ENCODE results near the gene COMT. TPM values are rescaled to one million over a fixed set of nuclear protein-coding genes. Genes with fewer than 3 reads are reported as not detected.
"Not testable (repeated sequence)": the region's sequence is repeated elsewhere in the genome, so short reads cannot be mapped to it uniquely, and the experiment has no call there.

Gene COMT
- total RNA-seq, 2 donors from 2014 or later: 39.7 to 113 TPM

GRCh38 chr22:19904174-19904856 is 37.3 kb upstream of the COMT start:
- DNase-seq (ENCODE audit: low spot score in 2 of 2) (no peak), ATAC-seq (no peak)
- Mint-ChIP-seq H3K36me3 (no peaks in the 10 kb centered on the region), H3K9me3 (no peaks in the 10 kb centered on the region), H3K27ac (no peak overlapping the region)

GRCh38 chr22:19904935-19905334 is 36.6 kb upstream of the COMT start:
- no peak overlapping the region for H3K27ac Mint-ChIP-seq
- DNase-seq (ENCODE audit: low spot score in 2 of 2): no peak
- H3K36me3 Mint-ChIP-seq: no peaks in the 10 kb centered on the region
- H3K9me3 Mint-ChIP-seq: no peaks in the 10 kb centered on the region
- ATAC-seq: no peak

- DNase-seq (ENCODE audit: low spot score in 2 of 2) (no peak), ATAC-seq (no peak)
- Mint-ChIP-seq H3K36me3 (no peaks in the 10 kb centered on the region), H3K9me3 (no peaks in the 10 kb centered on the region), H3K27ac (no peak overlapping the region)
Observed at GRCh38 chr22:19905347-19906276, 36.0 kb upstream of the COMT start.

GRCh38 chr22:19906864-19907263 is 34.7 kb upstream of the COMT start:
- H3K9me3 Mint-ChIP-seq; ATAC-seq; DNase-seq (ENCODE audit: low spot score in 2 of 2); H3K27ac Mint-ChIP-seq; H3K36me3 Mint-ChIP-seq: not testable (repeated sequence)

- DNase-seq (ENCODE audit: low spot score in 2 of 2); H3K36me3 Mint-ChIP-seq; H3K9me3 Mint-ChIP-seq; H3K27ac Mint-ChIP-seq; ATAC-seq: not testable (repeated sequence)
Observed at GRCh38 chr22:19907902-19908301, 33.7 kb upstream of the COMT start.

- Mint-ChIP-seq H3K36me3 (peaks cover 12 to 16% of the 10 kb centered on the region in 2 donors), H3K9me3 (no peaks in the 10 kb centered on the region), H3K27ac (peak overlapping the region in 1 of 2 donors; percentile 46)
- ATAC-seq (peak; percentile 94 to 95), DNase-seq (ENCODE audit: low spot score in 2 of 2) (peak; percentile 73 to 81)
Observed at GRCh38 chr22:19909350-19910179, 32.0 kb upstream of the COMT start.

GRCh38 chr22:19910180-19910744 is 31.3 kb upstream of the COMT start:
- DNase-seq (ENCODE audit: low spot score in 2 of 2) (no peak), ATAC-seq (no peak)
- Mint-ChIP-seq H3K36me3 (peaks cover 18 to 21% of the 10 kb centered on the region in 2 donors), H3K27ac (peak overlapping the region in 1 of 2 donors; percentile 46), H3K9me3 (no peaks in the 10 kb centered on the region)

GRCh38 chr22:19911540-19912270 is 29.9 kb upstream of the COMT start:
- Mint-ChIP-seq H3K9me3 (no peaks in the 10 kb centered on the region), H3K27ac (peak overlapping the region in 1 of 2 donors; percentile 71), H3K36me3 (peaks cover 18 to 21% of the 10 kb centered on the region in 2 donors)
- no peak for DNase-seq (ENCODE audit: low spot score in 2 of 2)
- ATAC-seq: no peak

GRCh38 chr22:19912271-19912999 is 29.1 kb upstream of the COMT start:
- Mint-ChIP-seq H3K36me3 (peaks cover 18 to 21% of the 10 kb centered on the region in 2 donors), H3K27ac (no peak overlapping the region), H3K9me3 (no peaks in the 10 kb centered on the region)
- DNase-seq (ENCODE audit: low spot score in 2 of 2) (no peak), ATAC-seq (no peak)

GRCh38 chr22:19913337-19913936 is 28.1 kb upstream of the COMT start:
- ATAC-seq: no peak
- H3K9me3 Mint-ChIP-seq: no peaks in the 10 kb centered on the region
- DNase-seq (ENCODE audit: low spot score in 2 of 2): no peak
- H3K27ac Mint-ChIP-seq: peak overlapping the region in 1 of 2 donors; percentile 60
- H3K36me3 Mint-ChIP-seq: peaks cover 18 to 21% of the 10 kb centered on the region in 2 donors

GRCh38 chr22:19914201-19914943 is 27.2 kb upstream of the COMT start:
- DNase-seq (ENCODE audit: low spot score in 2 of 2): no peak
- no peak for ATAC-seq

GRCh38 chr22:19915287-19915954 is 26.2 kb upstream of the COMT start:
- Mint-ChIP-seq H3K36me3 (peaks cover 18 to 21% of the 10 kb centered on the region in 2 donors), H3K27ac (no peak overlapping the region), H3K9me3 (no peaks in the 10 kb centered on the region)
- DNase-seq (ENCODE audit: low spot score in 2 of 2): no peak
- no peak for ATAC-seq

More at GRCh38 chr22:19914201-19914943, 27.2 kb upstream of the COMT start:
- no peaks in the 10 kb centered on the region for H3K9me3 Mint-ChIP-seq
- no peak overlapping the region for H3K27ac Mint-ChIP-seq
- H3K36me3 Mint-ChIP-seq: peaks cover 18 to 21% of the 10 kb centered on the region in 2 donors

- no peak for ATAC-seq
- H3K27ac Mint-ChIP-seq: no peak overlapping the region
Observed at GRCh38 chr22:19916006-19916405, 25.6 kb upstream of the COMT start.

GRCh38 chr22:19916941-19917340 is 24.6 kb upstream of the COMT start:
- ATAC-seq: no peak
- Mint-ChIP-seq H3K36me3 (peaks cover 18 to 21% of the 10 kb centered on the region in 2 donors), H3K27ac (no peak overlapping the region), H3K9me3 (no peaks in the 10 kb centered on the region)
- DNase-seq (ENCODE audit: low spot score in 2 of 2): no peak

More at GRCh38 chr22:19916006-19916405, 25.6 kb upstream of the COMT start:
- Mint-ChIP-seq H3K9me3 (no peaks in the 10 kb centered on the region), H3K36me3 (peaks cover 18 to 21% of the 10 kb centered on the region in 2 donors)
- no peak for DNase-seq (ENCODE audit: low spot score in 2 of 2)
